Memory B cell (primary cell): ENCODE measurements around the gene USPL1.

Experiments
- ATAC-seq: fragments of 150-1000 bp; cut with Tn5 transposase; 2 replicates; pipeline ENCODE4 v1.10.0; 2021; ENCODE audit warnings: low read depth, mild to moderate bottlenecking, moderate library complexity
- DNase-seq, 2 donors: peaks; one replicate each; pipeline ENCODE4 v3.0.0; 2022; ENCODE audit warnings: low spot score in 2 of 2
- H3K27ac Mint-ChIP-seq: one replicate; pipeline ENCODE4 v1.8.0; 2022; ENCODE audit warnings: mild to moderate bottlenecking, moderate library complexity, mixed read lengths
- H3K27me3 Mint-ChIP-seq: one replicate; pipeline ENCODE4 v1.8.0; 2022; ENCODE audit warnings: mixed read lengths
- H3K36me3 Mint-ChIP-seq: one replicate; pipeline ENCODE4 v1.8.0; 2022; ENCODE audit warnings: mild to moderate bottlenecking, mixed read lengths
- H3K4me1 Mint-ChIP-seq: one replicate; pipeline ENCODE4 v1.8.0; 2022; ENCODE audit warnings: mixed read lengths
- H3K4me3 Mint-ChIP-seq: one replicate; pipeline ENCODE4 v1.8.0; 2022; ENCODE audit warnings: mild to moderate bottlenecking, moderate library complexity, mixed read lengths
- H3K9me3 Mint-ChIP-seq: one replicate; pipeline ENCODE4 v1.8.0; 2022; ENCODE audit warnings: mixed read lengths

USPL1 gene

GRCh38 chr13:30656178-30656577 is 38.5 kb downstream of the USPL1 start:
- H3K27me3 Mint-ChIP-seq = no peaks in the 10 kb centered on the region
- H3K27ac Mint-ChIP-seq = no peak overlapping the region
- ATAC-seq (no peak), DNase-seq (no peak)
- H3K9me3 Mint-ChIP-seq = peaks cover 3% of the 10 kb centered on the region
- peaks cover 17% of the 10 kb centered on the region for H3K4me1 Mint-ChIP-seq
- H3K36me3 Mint-ChIP-seq = peaks cover 53% of the 10 kb centered on the region
- H3K4me3 Mint-ChIP-seq = no peak overlapping the region

- DNase-seq (no peak), ATAC-seq (no peak)
- Mint-ChIP-seq H3K4me3 (peak overlapping the region; percentile 59), H3K36me3 (peaks cover 35% of the 10 kb centered on the region), H3K27ac (peak overlapping the region; percentile 85), H3K9me3 (peaks cover 5% of the 10 kb centered on the region), H3K4me1 (peaks cover 15% of the 10 kb centered on the region), H3K27me3 (no peaks in the 10 kb centered on the region)
These were observed 42.3 kb downstream of the USPL1 start for GRCh38 chr13:30659980-30660379.

DNA sequence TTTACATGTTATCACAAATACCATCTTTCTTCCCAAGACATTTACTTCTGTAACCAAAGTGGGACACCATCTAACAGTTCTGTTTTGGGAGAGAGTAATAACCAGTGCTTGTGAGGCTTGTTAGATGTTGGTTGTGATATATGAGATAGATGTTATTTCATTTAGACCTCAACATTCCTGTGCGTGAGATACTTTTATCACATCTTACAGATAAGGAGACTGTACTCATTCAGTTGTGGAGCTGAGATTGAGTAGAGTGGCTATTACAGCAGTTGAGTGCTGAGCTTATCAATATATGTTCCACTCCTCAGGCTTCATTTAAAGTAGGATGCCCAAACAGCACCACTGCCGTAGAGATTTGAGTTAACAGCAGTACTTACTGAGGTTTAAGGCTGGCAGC is 43.1 kb downstream of the USPL1 start:
- Mint-ChIP-seq H3K36me3 (peaks cover 31% of the 10 kb centered on the region), H3K27ac (peak overlapping the region; percentile 85), H3K4me3 (no peak overlapping the region), H3K4me1 (peaks cover 15% of the 10 kb centered on the region), H3K9me3 (peaks cover 5% of the 10 kb centered on the region), H3K27me3 (no peaks in the 10 kb centered on the region)
- ATAC-seq (no peak), DNase-seq (no peak)

DNA sequence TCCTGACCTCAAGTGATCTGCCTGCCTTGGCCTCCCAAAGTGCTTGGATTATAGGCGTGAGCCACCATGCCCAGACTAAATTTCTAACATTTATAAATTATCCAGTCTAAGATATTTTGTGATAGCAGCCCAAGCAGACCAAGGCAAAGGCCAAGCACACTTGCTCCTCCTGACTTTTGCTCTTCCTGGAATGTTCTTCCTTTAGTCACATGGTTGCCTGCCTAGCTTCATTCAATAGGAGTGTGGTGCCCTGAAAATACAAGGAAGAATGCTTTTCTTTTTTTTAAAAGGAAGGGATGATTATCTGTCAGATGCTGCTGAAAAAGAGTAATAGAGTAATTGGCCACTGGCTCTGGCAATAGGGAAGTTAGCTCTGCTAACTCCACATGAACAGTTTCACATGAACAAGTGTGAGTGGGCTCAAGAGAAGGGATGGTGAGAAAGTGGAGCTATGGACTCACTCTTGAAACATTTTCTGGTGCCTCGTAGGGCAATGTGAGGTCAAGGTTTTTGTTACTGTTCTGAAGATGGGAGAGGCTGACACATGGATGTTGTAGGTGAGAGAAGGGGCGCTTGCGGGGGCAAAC is 47.1 kb downstream of the USPL1 start:
- no peak overlapping the region for H3K27ac Mint-ChIP-seq
- no peak for DNase-seq
- ATAC-seq = no peak

GRCh38 chr13:30665638-30666037 is 47.9 kb downstream of the USPL1 start:
- peaks cover 2% of the 10 kb centered on the region for H3K36me3 Mint-ChIP-seq
- H3K27ac Mint-ChIP-seq = no peak overlapping the region
- H3K4me3 Mint-ChIP-seq = no peak overlapping the region
- peaks cover 6% of the 10 kb centered on the region for H3K4me1 Mint-ChIP-seq
- no peaks in the 10 kb centered on the region for H3K27me3 Mint-ChIP-seq
- ATAC-seq (no peak), DNase-seq (no peak)
- H3K9me3 Mint-ChIP-seq = peaks cover 2% of the 10 kb centered on the region

More for the DNA sequence above, 47.1 kb downstream of the USPL1 start:
- H3K36me3 Mint-ChIP-seq = peaks cover 2% of the 10 kb centered on the region
- peaks cover 6% of the 10 kb centered on the region for H3K4me1 Mint-ChIP-seq
- H3K4me3 Mint-ChIP-seq = no peak overlapping the region
- H3K9me3 Mint-ChIP-seq = peaks cover 2% of the 10 kb centered on the region
- H3K27me3 Mint-ChIP-seq = no peaks in the 10 kb centered on the region

DNA sequence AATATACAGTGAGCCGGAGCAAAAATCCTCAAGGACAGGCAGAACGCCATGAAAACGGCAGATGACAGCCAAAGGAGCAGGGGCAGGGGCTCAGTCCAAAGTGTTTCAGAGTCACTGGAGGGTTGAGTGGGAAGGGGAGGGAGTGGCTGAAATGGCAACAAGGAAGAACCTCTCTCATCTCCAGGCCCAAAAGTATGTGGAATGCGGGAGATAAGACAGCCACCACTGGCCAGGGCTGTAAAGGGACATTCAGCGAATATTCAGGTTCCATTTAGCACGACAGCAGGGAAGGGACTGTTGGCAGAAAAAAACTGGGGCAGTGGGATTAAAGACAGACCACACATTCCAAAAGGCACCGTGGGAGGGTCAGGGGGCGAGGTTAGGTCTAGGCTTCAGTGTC is 48.4 kb downstream of the USPL1 start:
- DNase-seq = no peak
- H3K36me3 Mint-ChIP-seq = peaks cover 2% of the 10 kb centered on the region
- no peak overlapping the region for H3K27ac Mint-ChIP-seq
- peaks cover 9% of the 10 kb centered on the region for H3K4me1 Mint-ChIP-seq
- H3K27me3 Mint-ChIP-seq = no peaks in the 10 kb centered on the region
- no peak for ATAC-seq
- no peak overlapping the region for H3K4me3 Mint-ChIP-seq
- peaks cover 2% of the 10 kb centered on the region for H3K9me3 Mint-ChIP-seq

- no peak for ATAC-seq
- Mint-ChIP-seq H3K36me3 (peaks cover 2% of the 10 kb centered on the region), H3K27me3 (no peaks in the 10 kb centered on the region), H3K4me1 (peaks cover 13% of the 10 kb centered on the region), H3K4me3 (no peak overlapping the region), H3K27ac (no peak overlapping the region), H3K9me3 (peaks cover 2% of the 10 kb centered on the region)
- no peak for DNase-seq
These were observed 49.3 kb downstream of the USPL1 start for GRCh38 chr13:30667014-30667413.

DNA sequence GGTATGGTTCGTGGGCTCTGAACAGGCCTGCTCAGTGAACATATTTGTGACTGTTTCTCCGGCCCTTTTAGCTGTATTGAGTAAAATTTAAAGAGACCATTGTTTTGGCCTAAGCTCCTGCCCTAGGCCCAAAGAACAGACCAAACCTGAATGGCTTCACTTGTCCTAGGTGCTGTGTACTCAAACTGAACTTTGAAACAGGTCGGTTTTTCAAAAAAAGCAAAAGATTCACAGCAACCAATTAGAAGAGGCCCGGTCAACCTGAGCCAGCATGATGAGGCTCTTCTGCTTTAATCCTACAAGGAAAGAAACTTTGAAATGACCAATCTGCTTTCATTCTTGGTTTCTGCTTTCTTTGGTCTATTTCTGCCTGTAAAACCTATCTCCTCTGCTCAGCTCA is 50.6 kb downstream of the USPL1 start:
- H3K36me3 Mint-ChIP-seq = no peaks in the 10 kb centered on the region
- H3K4me1 Mint-ChIP-seq = peaks cover 8% of the 10 kb centered on the region
- DNase-seq (no peak), ATAC-seq (no peak)
- no peak overlapping the region for H3K27ac Mint-ChIP-seq
- H3K27me3 Mint-ChIP-seq = no peaks in the 10 kb centered on the region
- no peak overlapping the region for H3K4me3 Mint-ChIP-seq
- no peaks in the 10 kb centered on the region for H3K9me3 Mint-ChIP-seq

DNA sequence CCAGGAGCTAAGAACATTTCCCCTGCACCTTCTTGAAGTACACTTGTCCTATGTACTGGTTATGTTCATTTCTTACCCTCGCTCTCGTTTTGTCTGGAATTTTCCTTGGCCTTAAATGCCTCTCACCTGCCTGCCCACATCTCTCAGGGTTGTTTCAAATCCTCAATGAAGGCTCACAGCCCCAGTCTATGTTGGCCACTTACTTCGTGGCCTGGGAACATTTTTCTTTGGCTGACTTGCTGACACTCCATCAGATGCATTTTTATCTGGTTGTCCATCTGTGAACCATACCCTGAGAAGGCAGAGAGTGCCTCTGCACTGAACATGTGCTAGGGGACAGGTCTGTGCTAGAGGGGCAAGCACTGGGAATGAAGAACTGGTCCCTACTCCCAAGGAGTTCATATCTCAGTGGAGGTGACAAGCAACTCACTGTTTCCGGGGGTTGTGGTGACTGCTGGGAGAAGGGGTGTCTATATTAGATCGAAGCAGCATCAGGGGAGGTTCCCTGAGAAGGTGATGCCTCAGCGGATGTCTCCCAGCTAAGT is 53.6 kb downstream of the USPL1 start:
- Mint-ChIP-seq H3K9me3 (peaks cover 1% of the 10 kb centered on the region), H3K36me3 (no peaks in the 10 kb centered on the region), H3K4me1 (peaks cover 20% of the 10 kb centered on the region), H3K27me3 (no peaks in the 10 kb centered on the region), H3K4me3 (no peak overlapping the region), H3K27ac (peak overlapping the region; percentile 3)
- ATAC-seq (no peak), DNase-seq (no peak)

DNA sequence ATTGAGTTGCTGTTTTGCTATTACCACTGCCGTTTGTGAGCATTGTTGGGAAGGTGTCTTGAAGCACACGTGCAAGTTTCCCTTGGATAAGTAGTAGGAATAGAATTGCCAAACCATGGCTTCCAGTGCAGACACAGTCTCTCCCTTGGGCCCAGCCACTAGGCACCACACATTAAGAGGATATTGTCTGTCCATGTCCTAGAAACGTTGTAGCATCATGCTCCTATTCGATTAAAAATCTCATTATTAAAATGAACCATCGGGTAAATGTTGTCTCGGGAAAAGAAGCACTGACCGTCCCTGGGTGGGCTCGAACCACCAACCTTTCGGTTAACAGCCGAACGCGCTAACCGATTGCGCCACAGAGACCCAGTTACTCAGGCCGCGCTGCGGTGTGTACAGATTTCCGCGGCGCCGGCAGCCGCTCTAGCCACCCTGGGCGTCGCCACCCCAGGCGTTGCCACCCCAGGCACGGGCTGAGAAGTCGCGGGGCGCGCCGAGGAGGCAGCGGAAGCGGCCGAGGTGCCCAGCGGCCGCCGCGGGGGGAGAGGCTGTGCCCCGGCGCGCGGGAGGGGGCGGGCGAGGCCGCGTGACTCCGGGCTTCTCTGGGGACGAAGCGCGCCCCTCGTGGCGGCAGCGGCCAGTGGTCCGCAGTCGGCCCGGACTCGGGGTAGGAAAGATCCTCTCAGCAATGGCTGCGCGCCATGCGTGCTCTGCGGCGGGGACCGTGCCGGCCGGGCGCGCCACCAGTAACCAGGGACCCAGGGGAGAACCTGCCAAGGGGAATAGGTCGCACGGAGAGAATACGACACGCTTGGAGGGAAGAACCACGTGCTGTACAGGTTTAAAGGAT is 56.2 kb downstream of the USPL1 start:
- peak overlapping the region; percentile 98 for H3K27ac Mint-ChIP-seq
- peaks cover 20% of the 10 kb centered on the region for H3K4me1 Mint-ChIP-seq
- DNase-seq (peak; percentile 94 to 99), ATAC-seq (peak; percentile 90)
- H3K36me3 Mint-ChIP-seq = no peaks in the 10 kb centered on the region
- H3K27me3 Mint-ChIP-seq = no peaks in the 10 kb centered on the region
- H3K4me3 Mint-ChIP-seq = peak overlapping the region; percentile 96
- peaks cover 1% of the 10 kb centered on the region for H3K9me3 Mint-ChIP-seq

DNA sequence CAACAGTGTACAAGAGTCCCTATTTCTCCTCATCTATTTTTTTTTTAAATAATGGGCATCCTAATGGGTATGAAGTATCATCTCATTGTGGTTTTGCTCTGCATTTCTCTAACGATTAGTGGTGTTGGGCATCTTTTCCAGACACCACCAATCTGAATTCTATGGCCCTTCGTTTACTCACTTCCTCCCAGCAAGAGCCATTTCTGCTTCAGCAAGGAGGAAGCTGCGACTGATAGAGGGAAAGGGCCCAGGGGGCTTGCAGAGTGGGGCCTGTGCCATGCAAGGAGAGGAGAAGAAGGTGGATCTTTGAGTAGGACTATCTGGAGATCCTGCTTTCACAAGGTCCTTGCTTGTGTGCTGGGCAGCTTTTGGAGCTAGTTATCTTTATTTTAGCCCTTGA is 58.0 kb downstream of the USPL1 start:
- ATAC-seq = no peak
- Mint-ChIP-seq H3K36me3 (no peaks in the 10 kb centered on the region), H3K4me1 (peaks cover 27% of the 10 kb centered on the region), H3K9me3 (peaks cover 1% of the 10 kb centered on the region), H3K27ac (peak overlapping the region; percentile 83), H3K4me3 (no peak overlapping the region), H3K27me3 (no peaks in the 10 kb centered on the region)
- DNase-seq = no peak

DNA sequence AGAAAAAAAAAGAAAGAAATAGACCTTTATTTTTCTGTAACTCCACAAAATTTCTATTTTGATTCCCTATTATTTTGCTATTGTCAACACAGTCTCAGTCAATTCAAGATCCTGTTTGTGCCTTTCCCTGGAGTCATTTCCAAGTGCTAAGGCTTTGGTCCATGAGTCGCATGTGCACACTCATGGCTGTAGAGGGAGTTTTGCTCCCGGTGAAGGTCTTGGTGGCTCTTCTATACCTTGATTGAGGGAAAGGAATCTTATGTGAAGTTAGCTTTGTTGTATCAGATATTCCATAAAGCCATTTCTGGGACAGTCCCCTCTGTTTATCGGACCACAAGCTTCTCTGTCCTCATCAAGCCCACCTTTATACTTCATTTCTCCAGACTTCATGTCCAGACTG is 59.0 kb downstream of the USPL1 start:
- peaks cover 1% of the 10 kb centered on the region for H3K9me3 Mint-ChIP-seq
- no peaks in the 10 kb centered on the region for H3K36me3 Mint-ChIP-seq
- DNase-seq (no peak), ATAC-seq (no peak)
- no peaks in the 10 kb centered on the region for H3K27me3 Mint-ChIP-seq
- peaks cover 21% of the 10 kb centered on the region for H3K4me1 Mint-ChIP-seq
- no peak overlapping the region for H3K4me3 Mint-ChIP-seq
- H3K27ac Mint-ChIP-seq = no peak overlapping the region

DNA sequence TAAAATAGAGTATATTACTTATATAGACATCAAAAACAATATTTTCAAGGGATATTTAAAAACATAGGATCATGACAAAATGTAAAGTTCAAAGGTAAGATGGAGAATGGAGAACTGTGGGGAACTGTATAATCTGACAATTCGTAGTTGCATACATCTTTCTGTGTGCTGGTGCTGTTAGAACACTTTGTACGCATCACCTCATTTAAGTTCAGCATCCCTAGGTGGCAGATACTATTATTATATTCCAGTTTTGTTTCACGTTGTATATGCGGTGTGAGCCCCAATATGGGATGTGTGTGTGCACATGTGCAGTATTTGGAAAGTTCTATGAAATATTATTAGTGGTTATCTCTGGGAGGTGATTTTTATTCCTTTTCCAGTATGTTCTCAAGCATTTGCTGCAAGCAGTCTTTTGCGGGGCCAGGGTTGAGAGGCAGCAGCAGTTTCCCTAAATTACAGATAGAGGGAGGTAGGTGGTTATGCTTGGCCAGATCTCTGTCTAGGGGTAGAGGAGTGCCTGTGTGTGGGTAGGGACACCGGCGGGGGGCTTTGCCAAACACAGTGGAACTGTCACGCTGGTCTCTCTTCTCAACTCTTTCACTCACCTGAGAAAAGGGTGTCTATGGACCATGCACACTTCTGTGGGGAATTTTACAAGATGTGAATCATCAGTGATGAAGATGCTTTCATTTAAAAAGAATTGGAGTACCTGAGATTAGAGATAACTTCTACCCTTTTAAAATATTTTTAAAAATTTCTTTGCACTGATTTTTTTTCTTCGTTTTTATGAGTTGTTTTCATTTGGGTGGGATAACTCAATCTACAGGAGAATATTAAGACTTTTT is 62.0 kb downstream of the USPL1 start:
- DNase-seq (peak in 1 of 2 donors; percentile 44), ATAC-seq (peak; percentile 94)
- H3K4me3 Mint-ChIP-seq = no peak overlapping the region
- peaks cover 1% of the 10 kb centered on the region for H3K9me3 Mint-ChIP-seq
- no peaks in the 10 kb centered on the region for H3K27me3 Mint-ChIP-seq
- H3K36me3 Mint-ChIP-seq = no peaks in the 10 kb centered on the region
- H3K27ac Mint-ChIP-seq = peak overlapping the region; percentile 22
- H3K4me1 Mint-ChIP-seq = peaks cover 14% of the 10 kb centered on the region

GRCh38 chr13:30681843-30682242 is 64.1 kb downstream of the USPL1 start:
- ATAC-seq = no peak
- H3K36me3 Mint-ChIP-seq = no peaks in the 10 kb centered on the region
- DNase-seq = no peak
- no peak overlapping the region for H3K4me3 Mint-ChIP-seq
- H3K27me3 Mint-ChIP-seq = no peaks in the 10 kb centered on the region
- H3K9me3 Mint-ChIP-seq = no peaks in the 10 kb centered on the region
- H3K27ac Mint-ChIP-seq = no peak overlapping the region
- peaks cover 13% of the 10 kb centered on the region for H3K4me1 Mint-ChIP-seq
